Smooth muscle cell (in vitro differentiated cells): ENCODE measurements around the gene COG2. TPM values are rescaled to one million over a fixed set of nuclear protein-coding genes. Genes with fewer than 3 reads are reported as not detected.
"Not testable (repeated sequence)": the region's sequence is repeated elsewhere in the genome, so short reads cannot be mapped to it uniquely, and the experiment has no call there.

Experiments
- DNase-seq: peaks from one replicate; lab custom pipeline; 2025; ENCODE audit not compliant: unreplicated experiment; lab: John Stamatoyannopoulos, UW
- H2AFZ ChIP-seq: fragments of 200-600 bp; sonication (generic); 2 replicates; pipeline ENCODE4 v1.6.0; 2016; ENCODE audit warnings: antibody characterized with exemption, low read depth, mild to moderate bottlenecking
- H3F3A ChIP-seq: fragments of 200-600 bp; sonication (generic); 2 replicates; pipeline ENCODE4 v1.6.0; 2017; ENCODE audit warnings: antibody characterized with exemption, low read depth
- H3K27ac ChIP-seq: fragments of 200-600 bp; sonication (generic); 2 replicates; pipeline ENCODE4 v1.5.1; 2016; ENCODE audit warnings: low read depth, mild to moderate bottlenecking
- H3K27me3 ChIP-seq: fragments of 200-600 bp; sonication (generic); 2 replicates; pipeline ENCODE4 v1.6.1; 2016; ENCODE audit warnings: low read depth, mild to moderate bottlenecking
- H3K36me3 ChIP-seq: fragments of 200-600 bp; sonication (generic); 2 replicates; pipeline ENCODE4 v1.5.1; 2016; ENCODE audit warnings: low read depth
- H3K4me1 ChIP-seq: fragments of 200-600 bp; sonication (generic); 2 replicates; pipeline ENCODE4 v1.5.1; 2016; ENCODE audit warnings: low read depth
- H3K4me2 ChIP-seq: fragments of 200-600 bp; sonication (generic); 2 replicates; pipeline ENCODE4 v1.6.0; 2016; ENCODE audit warnings: mild to moderate bottlenecking
- H3K4me3 ChIP-seq: fragments of 200-600 bp; sonication (generic); 2 replicates; pipeline ENCODE4 v1.5.1; 2016; ENCODE audit warnings: mild to moderate bottlenecking
- H3K79me2 ChIP-seq: fragments of 200-600 bp; sonication (generic); 2 replicates; pipeline ENCODE4 v1.6.0; 2016; ENCODE audit warnings: low read depth, mild to moderate bottlenecking
- H3K9ac ChIP-seq: fragments of 200-600 bp; sonication (generic); 2 replicates; pipeline ENCODE4 v1.6.0; 2016; ENCODE audit warnings: low read depth
- H3K9me3 ChIP-seq: fragments of 200-600 bp; sonication (generic); replicated peaks from 2 replicates; pipeline ENCODE4 v1.5.1; 2016; ENCODE audit warnings: low read depth
- H4K20me1 ChIP-seq: fragments of 200-600 bp; sonication (generic); 2 replicates; pipeline ENCODE4 v1.6.0; 2016; ENCODE audit warnings: low read depth
- CTCF ChIP-seq: fragments of 200-600 bp; sonication (generic); IDR thresholded peaks from 2 replicates; pipeline ENCODE4 v1.5.1; 2017; ENCODE audit warnings: borderline replicate concordance, mild to moderate bottlenecking, antibody characterized with exemption; ENCODE audit not compliant: insufficient read depth, poor library complexity, severe bottlenecking
- WGBS: methylation state at CpG from one replicate; pipeline ENCODE4 v1.1.7; 2016; ENCODE audit warnings: low lambda C conversion rate; 5-methylcytosine and 5-hydroxymethylcytosine counted together
- polyA plus RNA-seq: library from polyadenylated mRNA; unstranded; fragments of >200 nt; fragmentation: Nextera tagmentation; extraction: Ambion mirVana; gene quantifications from 2 replicates; pipeline ENCODE4 v1.2.1, GENCODE V29; 2016
- total RNA-seq: library from RNA; depleted of rRNA; stranded (reverse); fragments of >200 nt; gene quantifications from 2 replicates; pipeline ENCODE4 v1.2.3, GENCODE V29; 2014

The COG2 gene
- total and polyA plus RNA-seq, 2 experiments from 2014 or later = 16.5 to 23.8 TPM

GRCh38 chr1:230698130-230698529, 55.8 kb downstream of the COG2 start:
- WGBS = 92% methylated on average over 14 of the region's 14 CpGs
- H3K36me3 ChIP-seq = no peaks in the 10 kb centered on the region
- H3K79me2 ChIP-seq = no peaks in the 10 kb centered on the region
- H3K27me3 ChIP-seq = no peaks in the 10 kb centered on the region
- no peak overlapping the region for H3K4me3 ChIP-seq
- no peak overlapping the region for H3K4me2 ChIP-seq
- no peak overlapping the region for H3K9ac ChIP-seq
- no peak overlapping the region for H3K27ac ChIP-seq
- H3K9me3 ChIP-seq = no peaks in the 10 kb centered on the region
- no peak for DNase-seq
- no peak overlapping the region for H2AFZ ChIP-seq
- H3K4me1 ChIP-seq = no peaks in the 10 kb centered on the region
- no peaks in the 10 kb centered on the region for H4K20me1 ChIP-seq
- TF ChIP-seq CTCF = no peak
- H3F3A ChIP-seq = no peaks in the 10 kb centered on the region

DNA sequence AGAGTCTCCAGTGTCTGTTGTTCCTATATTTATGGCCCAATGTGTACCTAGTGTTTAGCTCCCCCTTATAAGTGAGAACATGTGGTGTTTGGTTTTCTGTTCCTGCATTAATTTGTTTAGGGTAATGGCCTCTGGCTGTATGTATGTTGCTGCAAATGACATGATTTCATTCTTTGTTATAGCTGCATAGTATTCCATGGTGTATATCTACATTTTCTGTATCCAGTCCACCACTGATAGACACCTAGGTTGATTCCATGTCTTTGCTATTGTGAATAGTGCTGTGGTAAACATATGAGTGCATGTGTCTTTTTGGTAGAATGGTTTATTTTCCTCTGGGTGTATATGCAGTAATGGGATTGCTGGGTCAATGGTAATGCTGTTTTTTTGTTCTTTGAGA, 56.7 kb downstream of the COG2 start:
- not testable (repeated sequence) for H3K27ac ChIP-seq, H3F3A ChIP-seq, H3K9me3 ChIP-seq, H3K36me3 ChIP-seq, H3K27me3 ChIP-seq, H4K20me1 ChIP-seq, H3K4me1 ChIP-seq, H3K4me3 ChIP-seq, DNase-seq, H3K9ac ChIP-seq, H3K4me2 ChIP-seq, H2AFZ ChIP-seq, H3K79me2 ChIP-seq

DNA sequence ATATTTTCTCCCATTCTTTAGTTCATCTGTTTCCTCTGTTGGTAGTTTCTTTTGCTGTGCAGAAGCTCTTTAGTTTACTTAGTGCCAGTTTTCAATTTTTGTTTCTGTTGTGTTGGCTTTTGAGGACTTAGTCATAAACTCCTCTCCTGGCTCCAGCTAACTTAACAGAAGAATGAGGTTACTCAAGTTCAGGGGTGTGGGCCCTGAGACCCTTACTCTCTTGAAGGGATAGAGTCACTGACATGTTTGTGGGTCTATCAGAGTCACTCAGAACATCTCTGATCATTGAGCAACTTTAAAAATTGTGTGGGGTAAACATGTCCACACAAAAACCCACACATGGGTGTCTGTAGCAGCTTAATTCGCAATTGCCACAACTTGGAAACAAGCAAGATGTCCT, 57.4 kb downstream of the COG2 start:
- DNase-seq = no peak
- Histone ChIP-seq H4K20me1 (no peaks in the 10 kb centered on the region), H3K9me3 (no peaks in the 10 kb centered on the region), H3K4me2 (no peak overlapping the region), H3K9ac (no peak overlapping the region), H3K4me1 (no peaks in the 10 kb centered on the region), H3K36me3 (no peaks in the 10 kb centered on the region), H3K27me3 (no peaks in the 10 kb centered on the region), H3K79me2 (no peaks in the 10 kb centered on the region), H3F3A (no peaks in the 10 kb centered on the region), H3K4me3 (no peak overlapping the region), H2AFZ (no peak overlapping the region), H3K27ac (no peak overlapping the region)
- TF ChIP-seq CTCF = no peak
- 92% methylated on average over 1 of the region's 1 CpG for WGBS

DNA sequence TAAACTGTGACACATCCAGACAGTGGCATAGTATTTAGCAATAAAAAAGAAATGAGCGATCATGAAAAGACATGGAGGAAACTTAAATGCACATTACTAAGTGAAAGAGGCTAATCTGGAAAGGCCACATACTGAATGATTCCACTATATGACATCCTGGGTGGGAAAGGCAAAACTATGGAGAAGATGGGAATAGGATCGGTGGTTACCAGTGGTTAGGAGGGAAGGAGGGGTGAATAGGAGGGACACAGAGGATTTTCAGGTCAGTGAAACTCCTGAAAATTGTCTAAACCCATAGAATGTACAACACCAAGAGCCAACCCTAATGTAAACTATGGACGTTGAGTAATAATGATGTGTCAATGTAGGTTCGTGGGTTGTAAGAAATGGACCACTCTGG, 57.9 kb downstream of the COG2 start:
- Histone ChIP-seq H3K4me1 (no peaks in the 10 kb centered on the region), H2AFZ (no peak overlapping the region), H3K79me2 (no peaks in the 10 kb centered on the region), H3K9ac (no peak overlapping the region), H3K9me3 (no peaks in the 10 kb centered on the region), H4K20me1 (no peaks in the 10 kb centered on the region), H3F3A (no peaks in the 10 kb centered on the region), H3K36me3 (no peaks in the 10 kb centered on the region), H3K27ac (no peak overlapping the region), H3K4me2 (no peak overlapping the region), H3K4me3 (no peak overlapping the region), H3K27me3 (no peaks in the 10 kb centered on the region)
- no peak for TF ChIP-seq CTCF
- 83% methylated on average over 4 of the region's 4 CpGs for WGBS
- DNase-seq = no peak
